ENCODE data around the gene SULT2B1.

SULT2B1 gene

GRCh38 chr19:48551437-48552302, at the start of gene SULT2B1:
SULT2B1 (plus strand) TSS chr19:48552172; CDS start chr19:48552253, 81 bp downstream.
- H3K4me3 ChIP-seq (ENCODE audit: low read depth, low read length), result peak within 1 kb of the TSS; percentile 44
- DNase-seq (ENCODE audit: low read depth), result peak; percentile 55
- TF ChIP-seq CTCF (IDR thresholded peaks at IDR 0.05; ENCODE audit: control insufficient read depth, extremely low read depth, insufficient read depth), result 0 out of 2 replicates have a peak, but pooled peaks have one; percentile 6

GRCh38 chr19:48502350-48503018, 49.5 kb upstream of the SULT2B1 start:
- TF ChIP-seq CTCF (IDR thresholded peaks at IDR 0.05; ENCODE audit: control insufficient read depth, extremely low read depth, insufficient read depth), result no peak
- no peak for DNase-seq (ENCODE audit: low read depth)
- H3K4me3 ChIP-seq (ENCODE audit: low read depth, low read length), result peak overlapping the region; percentile 49

GRCh38 chr19:48506138-48506733, 45.7 kb upstream of the SULT2B1 start:
- no peak for DNase-seq (ENCODE audit: low read depth)
- 0 out of 2 replicates have a peak, but pooled peaks have one; percentile 32 for TF ChIP-seq CTCF (IDR thresholded peaks at IDR 0.05; ENCODE audit: control insufficient read depth, extremely low read depth, insufficient read depth)
- no peak overlapping the region for H3K4me3 ChIP-seq (ENCODE audit: low read depth, low read length)

GRCh38 chr19:48507911-48508439, 44.0 kb upstream of the SULT2B1 start:
- no peak overlapping the region for H3K4me3 ChIP-seq (ENCODE audit: low read depth, low read length)
- TF ChIP-seq CTCF (IDR thresholded peaks at IDR 0.05; ENCODE audit: control insufficient read depth, extremely low read depth, insufficient read depth), result no peak
- no peak for DNase-seq (ENCODE audit: low read depth)

- no peak for DNase-seq (ENCODE audit: low read depth)
- H3K4me3 ChIP-seq (ENCODE audit: low read depth, low read length), result no peak overlapping the region
- no peak for TF ChIP-seq CTCF (IDR thresholded peaks at IDR 0.05; ENCODE audit: control insufficient read depth, extremely low read depth, insufficient read depth)
Measured at GRCh38 chr19:48508729-48509411, 43.1 kb upstream of the SULT2B1 start.

- H3K4me3 ChIP-seq (ENCODE audit: low read depth, low read length), result no peak overlapping the region
- TF ChIP-seq CTCF (IDR thresholded peaks at IDR 0.05; ENCODE audit: control insufficient read depth, extremely low read depth, insufficient read depth), result no peak
- DNase-seq (ENCODE audit: low read depth), result no peak
Measured at GRCh38 chr19:48509467-48510194, 42.3 kb upstream of the SULT2B1 start.

Data from LNCaP clone FGC (cell line).